Amniotic stem cell (primary cell): ENCODE data around the gene CRYGS.
A peak's percentile ranks its signal among the peaks of the same experiment; 100 is the strongest.
"Not testable (repeated sequence)": the region's sequence is repeated elsewhere in the genome, so short reads cannot be mapped to it uniquely, and the experiment has no call there.

Experiments used
- DNase-seq: peaks from one replicate; lab custom pipeline; 2025; lab: John Stamatoyannopoulos, UW

The CRYGS gene

DNA sequence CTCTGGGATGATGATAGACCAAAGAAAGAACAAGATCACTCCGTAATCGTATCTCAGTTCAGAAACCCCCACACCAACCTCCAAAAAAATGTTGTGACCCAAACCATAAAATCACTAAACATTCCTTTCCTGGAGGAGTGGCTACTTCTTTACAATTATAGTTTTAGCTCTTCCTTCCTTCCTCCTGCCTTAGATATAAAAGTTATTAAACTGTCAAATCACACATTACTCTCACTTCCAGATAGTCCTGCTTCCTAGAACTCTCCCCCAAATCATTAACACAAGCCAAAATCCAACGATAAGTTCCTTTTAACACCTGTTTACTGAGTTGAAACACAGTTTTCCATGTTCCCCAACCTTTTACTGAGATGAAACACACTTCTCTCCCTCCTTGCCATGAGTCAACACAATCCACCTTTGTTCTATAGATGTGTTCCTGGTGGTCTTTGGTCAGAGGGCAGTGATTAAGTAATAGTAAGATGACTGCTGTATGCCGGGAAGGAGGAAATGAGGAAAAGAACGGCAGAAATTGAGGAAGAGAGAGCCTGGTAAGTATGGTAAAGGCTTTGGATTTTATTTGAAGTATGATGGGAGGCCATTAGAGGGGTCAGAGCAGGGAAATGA, 8.3 kb upstream of the CRYGS start:
- no peak for DNase-seq

DNA sequence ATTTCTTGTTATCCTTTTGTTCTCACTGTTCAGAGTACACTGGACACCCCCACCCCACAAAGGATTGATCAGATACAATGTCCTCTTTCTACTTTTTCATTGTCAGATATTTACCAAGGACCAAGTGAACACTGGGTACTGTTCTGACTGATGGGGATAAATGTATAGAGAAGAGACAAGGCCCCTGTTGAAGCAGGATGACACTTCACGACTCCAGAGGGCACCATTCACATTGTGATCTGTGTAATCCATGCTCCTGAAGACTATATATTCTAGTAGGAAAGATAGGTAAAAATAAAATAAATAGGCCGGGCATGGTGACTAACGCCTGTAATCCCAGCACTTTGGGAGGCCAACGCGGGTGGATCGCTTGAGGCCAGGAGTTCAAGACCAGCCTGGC, 7.2 kb upstream of the CRYGS start:
- no peak for DNase-seq

DNA sequence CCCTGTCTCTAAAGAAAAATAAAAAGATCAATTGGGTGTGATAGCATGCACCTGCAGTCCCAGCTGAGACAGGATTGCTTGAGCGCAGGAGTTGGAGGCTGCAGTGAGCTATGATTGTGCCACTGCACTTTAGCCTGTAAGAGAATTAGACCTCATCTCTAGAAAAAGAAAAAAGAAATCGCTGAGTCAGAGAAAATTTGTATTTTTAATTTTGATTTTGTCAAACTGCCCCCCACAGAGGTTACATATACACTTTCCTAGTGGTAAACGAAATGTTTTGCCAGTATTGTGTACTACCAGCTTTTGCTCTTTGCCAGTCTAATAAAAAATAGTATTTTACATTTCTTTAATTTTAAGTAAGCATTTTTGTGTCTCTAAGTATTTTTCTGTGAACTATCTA, 5.3 kb upstream of the CRYGS start:
- no peak for DNase-seq

DNA sequence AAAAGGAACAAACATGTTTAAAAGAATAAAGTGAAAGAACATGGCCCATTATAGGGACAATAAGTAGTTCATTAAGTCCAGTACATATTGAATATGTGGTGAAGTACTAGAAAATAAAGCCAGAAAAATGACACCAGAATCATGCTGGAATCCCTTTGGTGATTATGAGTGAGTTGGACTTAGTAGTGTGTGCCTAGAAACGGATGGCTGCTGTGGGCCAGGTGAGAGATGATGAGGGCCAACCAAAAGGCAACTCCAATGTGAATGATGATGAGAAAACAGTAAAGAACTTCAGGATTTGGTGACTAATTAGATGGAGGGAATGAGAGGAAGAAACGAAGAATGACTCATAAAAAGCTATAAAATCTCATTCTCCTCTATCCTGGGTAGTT, 3.3 kb downstream of the CRYGS start:
- DNase-seq: no peak

DNA sequence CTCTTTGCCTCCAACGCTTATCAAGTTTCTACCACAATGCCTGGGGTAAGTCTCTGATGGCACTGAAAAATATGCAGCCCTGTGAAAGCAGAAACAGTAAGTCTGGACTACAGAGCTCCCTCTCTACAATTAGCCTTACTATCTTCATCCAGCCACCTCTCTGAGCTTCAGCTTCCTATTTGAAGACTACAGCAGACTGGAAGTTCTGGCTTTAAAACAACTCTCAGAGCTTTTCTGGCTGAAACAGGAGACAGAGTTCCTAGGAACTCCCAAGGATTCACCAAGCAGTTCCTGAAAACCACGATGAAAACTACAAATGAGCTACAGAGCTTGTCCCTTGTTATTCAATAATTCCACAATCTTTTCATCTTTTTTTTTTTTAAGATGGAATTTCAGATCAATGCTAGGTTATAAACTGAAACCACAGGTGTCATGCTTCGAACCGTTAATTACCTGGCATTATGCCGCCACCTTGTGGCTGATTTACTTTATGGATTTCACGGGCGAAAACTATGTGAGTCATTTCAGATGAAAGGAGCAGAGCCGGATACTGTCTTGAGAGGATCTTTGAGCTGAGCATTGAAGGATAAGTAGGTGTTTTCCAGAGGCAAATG, 3.9 kb downstream of the CRYGS start:
- DNase-seq: peak; percentile 81

DNA sequence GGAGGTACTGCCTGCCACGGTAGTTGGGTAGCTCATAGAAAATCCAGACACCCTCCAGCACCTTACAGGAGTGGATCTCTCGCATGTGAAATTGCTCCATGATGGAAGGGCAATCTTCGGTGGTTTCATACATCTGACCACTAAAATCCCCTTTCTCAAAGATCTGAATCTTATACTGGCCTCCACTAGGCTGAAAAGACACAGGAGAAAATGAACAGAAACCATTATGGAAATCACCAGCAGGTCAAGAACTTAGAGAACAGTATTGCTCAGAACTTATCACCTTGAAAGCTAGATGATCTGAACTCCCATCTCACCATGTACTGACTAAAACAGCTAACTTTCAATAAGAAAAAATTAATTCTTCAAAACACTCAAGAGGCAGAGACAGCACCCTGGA, 5.4 kb downstream of the CRYGS start:
- DNase-seq: no peak

DNA sequence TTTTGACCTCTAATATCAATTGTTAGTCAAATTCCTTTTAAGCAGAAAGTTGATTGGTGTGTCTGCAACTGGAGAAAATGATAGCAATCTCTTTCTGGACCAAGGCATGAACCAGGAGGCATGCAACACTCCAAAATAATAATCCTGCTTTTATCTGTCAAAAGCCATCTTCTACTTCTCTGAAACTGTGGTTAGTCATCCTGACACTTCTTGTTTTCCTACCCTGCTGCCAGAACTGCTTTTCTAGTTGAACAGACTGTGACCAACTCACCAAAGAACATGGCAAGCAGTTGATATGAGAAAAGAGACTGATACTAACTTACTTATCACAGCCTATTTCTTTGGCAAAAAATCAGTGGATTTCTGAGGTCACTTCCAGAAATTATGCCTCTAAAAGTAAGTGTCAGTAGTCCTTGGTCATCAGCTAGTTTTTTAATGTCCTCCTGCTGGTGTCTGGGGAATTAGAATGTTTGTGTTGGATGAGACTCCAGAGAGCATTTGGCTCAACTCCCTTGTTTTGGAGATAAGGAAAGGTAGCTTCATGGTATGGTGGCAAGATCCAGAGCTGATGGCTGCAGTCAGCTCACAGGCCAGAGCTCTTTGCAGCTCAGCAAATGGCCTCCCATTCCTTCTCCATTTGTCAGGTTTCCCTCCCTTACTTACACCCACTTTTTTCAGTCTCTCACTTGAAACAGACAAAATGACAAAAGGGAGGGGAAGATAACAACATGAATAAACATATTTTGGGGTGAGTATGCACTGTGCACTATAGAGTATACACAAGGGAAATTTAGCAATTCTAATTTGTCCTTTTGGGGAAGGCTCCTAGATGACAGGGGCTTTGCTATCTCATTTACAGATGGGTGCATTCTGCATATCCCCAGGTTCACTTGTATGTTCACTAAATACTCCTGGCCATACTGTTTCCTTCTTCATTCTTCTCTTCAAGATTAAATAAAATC, 7.0 kb downstream of the CRYGS start:
- DNase-seq: no peak

DNA sequence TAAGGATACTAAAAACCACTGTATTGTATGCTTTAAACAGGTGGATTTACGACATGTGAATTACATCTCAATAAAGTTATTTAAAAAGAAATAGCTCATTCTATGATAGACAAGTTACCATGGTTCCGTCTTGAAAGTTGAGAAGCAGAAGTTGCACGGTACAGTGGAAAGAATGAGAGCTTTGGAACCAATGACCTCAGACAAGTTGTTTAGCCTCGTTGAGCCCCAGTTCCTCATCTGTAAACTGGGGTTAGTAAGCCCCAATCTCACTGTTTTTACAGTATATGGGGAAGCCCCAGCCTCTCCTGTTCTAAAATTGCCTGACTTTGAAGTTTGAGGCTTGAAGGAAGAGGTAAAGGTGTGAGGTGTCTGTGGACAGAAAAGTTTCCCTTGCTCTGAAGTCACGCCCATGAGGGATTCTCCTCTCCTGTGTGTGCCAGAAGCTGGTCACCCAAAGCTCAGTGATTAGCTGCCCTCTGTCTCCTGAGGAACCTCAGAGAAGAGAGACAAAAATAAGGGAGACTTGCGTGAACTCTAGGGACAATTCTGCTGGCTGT, 10.0 kb downstream of the CRYGS start:
- DNase-seq: no peak

DNA sequence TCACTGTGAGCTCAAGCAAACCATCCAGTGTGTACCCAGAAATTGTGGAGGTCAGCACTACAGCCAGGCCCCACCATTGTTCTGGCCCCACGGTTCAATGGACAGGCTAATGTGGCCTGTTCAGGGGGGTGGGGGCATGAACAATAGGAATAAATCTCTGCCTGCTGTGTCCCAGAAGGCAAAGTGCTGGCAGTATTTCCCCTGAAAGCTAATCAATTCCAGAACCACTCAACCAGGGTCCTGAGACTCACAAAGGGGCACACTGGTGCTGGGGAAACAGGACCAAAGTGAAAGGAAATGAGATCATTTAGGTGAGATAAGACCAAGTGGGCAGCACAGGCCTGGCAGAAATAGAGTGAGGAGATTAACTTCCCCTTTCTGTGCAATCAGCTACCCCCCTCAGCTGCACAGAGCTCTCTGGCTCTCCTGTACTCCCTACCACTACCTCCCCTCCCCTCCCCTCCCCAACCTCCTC, 11.5 kb downstream of the CRYGS start:
- no peak for DNase-seq

DNA sequence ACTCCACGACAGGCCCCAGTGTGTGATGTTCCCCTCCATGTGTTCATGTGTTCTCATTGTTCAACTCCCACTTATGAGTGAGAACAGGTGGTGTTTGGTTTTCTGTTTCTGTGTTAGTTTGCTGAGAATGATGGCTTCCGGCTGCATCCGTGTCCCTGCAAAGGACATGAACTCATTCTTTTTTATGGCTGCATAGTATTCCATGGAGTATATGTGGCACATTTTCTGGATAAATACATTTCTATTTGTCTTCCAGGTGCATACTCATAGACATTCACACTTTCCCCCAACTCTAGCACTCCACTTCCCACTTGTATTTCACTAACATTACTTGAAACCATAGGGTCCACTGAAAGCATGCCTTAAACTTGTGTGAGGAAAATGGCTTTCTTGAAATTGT, 12.5 kb downstream of the CRYGS start:
- not testable (repeated sequence) for DNase-seq

DNA sequence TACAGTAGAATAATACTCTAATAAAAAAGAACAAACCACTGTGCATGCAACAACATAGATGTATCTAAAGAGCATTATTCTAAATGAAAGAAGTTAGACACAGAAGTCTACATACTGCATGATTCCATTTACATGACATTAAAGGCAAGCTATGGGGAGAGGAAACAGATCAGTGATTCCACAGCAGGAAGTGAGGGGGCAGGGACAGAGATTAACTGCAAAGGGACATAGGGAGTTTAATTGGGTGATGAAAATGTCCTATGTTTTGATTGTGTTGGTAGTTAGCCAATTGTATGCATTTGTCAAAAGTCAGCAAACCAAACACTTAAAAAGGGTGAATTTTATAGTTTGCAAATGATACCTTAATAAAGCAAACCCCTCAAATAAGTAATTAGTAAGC, 13.8 kb downstream of the CRYGS start:
- no peak for DNase-seq

DNA sequence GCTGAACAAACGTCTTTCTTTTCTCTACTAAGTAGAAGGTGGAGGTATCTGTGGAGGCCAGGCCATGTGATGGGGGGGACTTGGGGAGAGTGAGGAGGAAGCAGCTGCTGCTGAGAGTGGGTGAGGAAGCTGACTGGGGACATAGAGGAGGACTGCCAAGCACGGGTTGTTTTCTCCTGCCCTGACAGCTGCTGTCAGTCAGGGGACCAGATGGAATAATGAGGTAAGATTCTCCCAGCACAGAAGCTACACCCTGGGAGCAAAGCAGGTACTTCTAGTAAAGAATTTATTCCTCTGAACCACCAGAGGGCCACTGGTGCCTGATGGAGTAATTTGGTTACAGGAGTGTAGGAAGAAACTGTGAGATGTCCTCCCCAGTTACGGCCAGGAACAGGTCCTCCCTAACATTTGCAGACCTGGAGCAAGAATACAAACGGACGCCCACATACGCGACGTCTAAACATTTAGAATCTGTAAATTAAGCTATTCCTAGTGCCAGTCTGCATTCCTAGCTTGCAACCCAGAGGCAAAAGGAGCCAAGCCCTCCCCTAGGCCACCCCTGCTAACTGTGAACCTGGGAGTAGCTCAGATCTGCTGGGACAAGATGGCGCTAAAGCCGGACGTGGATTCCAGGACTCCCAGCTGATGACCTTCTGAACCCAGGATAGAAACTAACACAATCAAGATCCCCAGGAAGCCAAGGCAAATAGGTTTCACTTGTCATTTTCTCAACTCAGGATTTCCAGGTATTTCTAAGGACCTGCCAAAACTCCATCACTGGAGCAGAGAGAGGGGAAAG, 14.8 kb downstream of the CRYGS start:
- DNase-seq: no peak

DNA sequence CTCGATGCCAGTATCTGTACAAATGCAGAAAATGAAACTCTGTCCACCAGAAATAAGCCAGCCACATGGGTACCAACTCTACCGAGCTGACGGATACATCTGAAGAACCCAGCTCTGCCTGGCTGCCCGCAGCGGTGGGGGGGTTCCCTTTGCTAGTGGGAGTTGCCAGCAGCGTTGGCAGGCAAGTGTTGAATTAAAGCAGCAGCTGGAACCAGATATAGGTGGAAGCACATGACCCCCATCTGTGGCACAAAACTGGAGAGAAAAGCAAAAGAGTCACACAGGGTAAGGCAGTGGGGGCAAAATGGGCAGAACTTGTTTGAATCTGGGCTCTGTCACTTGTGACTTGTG, 17.9 kb downstream of the CRYGS start:
- no peak for DNase-seq

DNA sequence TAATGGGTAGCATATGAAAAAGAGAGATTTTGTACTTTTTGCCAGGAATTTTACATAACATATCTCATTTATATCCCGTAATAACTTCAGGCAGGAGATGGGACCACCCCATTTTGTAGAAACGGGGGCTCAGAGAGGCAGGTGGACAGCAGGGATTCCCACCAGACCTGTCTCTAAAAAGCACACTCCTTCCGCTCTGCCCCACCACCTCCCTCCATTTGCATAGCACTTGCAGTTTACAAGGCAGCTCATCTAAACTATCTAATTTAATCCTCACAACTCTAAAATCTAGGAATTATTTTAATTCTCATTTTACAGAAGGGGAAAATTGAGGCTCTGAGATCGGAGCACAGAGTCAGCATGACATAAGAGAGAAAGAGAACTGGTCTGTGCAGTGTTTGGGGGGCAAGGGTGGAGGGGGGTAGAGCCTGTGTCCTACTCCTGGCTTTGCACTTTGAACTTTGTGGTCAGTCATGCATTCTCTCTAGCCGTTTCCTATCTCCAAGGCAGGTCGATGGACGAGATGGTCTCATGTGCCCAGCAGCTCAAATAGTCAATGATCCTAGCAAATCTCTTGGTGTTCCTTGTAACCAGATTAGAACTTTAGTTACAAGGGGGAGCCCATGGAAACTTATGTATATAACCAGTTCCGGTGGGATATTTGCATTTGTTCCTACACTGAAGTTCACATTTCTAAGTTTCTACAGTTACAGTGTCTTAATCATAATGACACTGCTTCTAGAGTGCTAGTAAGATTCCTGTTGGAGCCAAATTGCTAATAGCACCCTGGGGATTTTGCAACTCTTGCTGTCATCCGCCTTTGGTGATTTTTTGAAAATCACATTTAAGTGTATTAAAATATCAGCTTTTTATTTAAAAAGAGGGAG, 18.6 kb downstream of the CRYGS start:
- DNase-seq: no peak

DNA sequence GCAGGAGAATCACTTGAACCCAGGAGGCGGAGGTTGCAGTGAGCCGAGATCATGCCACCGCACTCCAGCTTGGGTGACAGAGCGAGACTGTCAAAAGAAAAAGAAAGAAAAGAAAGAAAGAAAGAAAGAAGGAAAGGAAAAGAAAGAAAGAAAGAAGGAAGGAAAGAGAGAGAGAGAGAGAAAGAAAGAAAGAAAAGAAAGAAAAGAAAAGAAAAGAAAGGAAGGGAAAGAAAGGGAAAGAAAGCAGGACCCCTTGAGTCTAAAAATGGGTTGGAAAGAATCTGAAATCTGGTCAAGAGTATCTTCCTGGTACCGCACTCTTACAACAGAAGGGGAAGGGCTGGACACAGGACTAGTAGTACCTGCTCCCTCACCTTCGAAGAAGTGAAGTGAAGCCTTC, 19.6 kb downstream of the CRYGS start:
- no peak for DNase-seq

DNA sequence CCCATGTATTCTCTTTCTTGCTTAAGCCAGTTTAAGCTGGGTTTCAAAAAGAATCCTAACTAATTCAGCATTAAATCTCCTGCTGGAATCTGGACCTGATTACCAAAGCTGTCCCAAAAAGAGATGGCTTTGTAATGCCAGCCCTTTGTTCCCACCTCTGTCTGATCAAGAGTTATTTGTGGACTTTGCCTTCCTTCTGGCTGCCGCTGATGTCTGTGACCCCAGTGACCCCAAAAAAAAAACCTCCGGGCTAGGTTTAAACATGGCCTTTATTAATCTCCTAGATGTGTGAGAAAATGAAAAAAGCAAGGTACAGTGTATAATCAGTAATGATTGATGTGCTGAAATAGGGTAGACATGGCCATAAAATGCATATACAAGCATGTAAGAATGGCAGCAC, 20.7 kb downstream of the CRYGS start:
- DNase-seq: no peak

DNA sequence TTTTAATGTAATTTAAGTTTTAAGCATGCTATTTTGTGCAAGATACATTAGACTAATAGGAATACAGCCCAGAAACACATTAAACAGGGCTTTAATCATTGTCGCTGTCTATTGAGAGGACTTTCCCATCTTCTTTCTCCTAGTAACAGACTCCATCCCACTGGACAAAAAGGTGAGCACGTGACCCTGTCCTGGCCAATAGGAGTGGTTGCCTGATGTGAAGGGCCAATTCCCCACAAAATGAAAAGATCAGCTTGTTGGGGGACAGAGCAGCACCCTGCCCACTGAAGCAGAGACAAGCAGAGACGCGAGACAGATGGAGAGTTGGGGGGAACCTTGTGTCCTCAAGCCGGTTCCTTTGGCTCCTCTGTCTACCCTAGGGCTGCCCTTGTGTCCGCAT, 21.2 kb downstream of the CRYGS start:
- no peak for DNase-seq

DNA sequence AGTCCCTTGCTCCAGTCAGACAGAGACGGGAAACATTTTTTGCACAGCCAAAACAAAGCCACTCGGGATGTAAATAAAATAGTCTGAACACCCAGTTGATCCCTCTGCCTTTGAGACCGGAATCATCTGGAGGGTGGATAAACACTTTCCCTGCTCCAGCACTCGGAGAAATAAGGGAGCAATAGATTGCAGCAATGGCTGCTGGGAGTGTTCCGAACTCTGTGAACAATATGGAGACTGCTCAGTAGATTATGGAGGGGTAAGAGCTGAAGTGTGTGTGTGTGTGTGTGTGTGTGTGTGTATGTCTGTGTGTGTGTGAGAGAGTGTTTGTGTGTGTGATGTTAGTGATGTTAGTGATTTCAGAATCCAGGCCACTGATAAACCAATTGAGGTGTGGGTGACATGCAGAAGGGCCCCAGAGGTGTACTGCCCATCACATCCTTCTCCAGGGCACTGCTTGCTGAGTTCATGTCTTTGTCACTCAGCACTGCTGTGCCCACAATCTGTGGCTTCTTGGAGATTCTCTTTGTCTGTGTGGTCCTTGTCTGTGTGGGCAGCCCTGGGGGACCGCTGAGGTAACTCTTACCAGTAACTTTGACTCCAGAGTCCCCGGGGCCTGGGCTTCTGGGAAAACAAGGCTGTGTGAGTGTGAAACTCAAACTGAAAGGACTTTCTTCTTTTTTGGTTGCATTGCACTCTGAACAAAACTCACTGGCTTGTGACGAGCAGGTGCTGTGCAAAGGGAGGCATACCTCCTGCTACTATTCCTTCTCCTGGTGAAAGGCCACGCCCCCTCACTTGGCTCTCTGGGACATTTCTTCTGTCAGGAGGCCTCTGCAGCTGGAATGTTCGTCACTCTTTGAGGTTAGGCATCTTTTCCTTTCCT, 23.0 kb downstream of the CRYGS start:
- DNase-seq: no peak

DNA sequence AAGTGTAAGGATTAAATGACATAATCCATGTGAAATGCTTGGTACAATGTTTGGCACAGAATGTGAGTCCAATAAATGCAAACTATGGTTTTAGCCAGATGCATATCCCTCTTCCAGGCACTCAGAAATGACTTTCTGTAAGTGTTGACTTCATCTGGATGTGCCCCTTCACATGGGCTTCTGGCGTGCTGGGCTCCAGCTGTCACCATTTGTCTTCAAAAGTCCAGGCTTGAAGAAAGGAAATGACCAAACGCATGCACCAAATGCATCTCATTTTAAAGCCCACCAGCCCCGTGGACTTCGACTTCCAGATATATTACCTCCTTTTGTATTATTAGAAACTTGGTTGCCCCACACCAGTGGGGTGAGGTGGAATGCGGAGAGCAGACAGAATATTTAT, 23.7 kb downstream of the CRYGS start:
- no peak for DNase-seq
